DOHH2 (cell line): Measurements from ENCODE around the gene MUC5AC.
"Not testable (repeated sequence)": the region's sequence is repeated elsewhere in the genome, so short reads cannot be mapped to it uniquely, and the experiment has no call there.

Source experiments
- H3F3A ChIP-seq: fragments of 200-600 bp; sonication (generic), shearing (Covaris generic); 2 replicates; pipeline ENCODE4 v1.6.0; 2016; ENCODE audit warnings: antibody characterized with exemption, mild to moderate bottlenecking; ENCODE audit not compliant: control insufficient read depth, insufficient read depth
- H3K27ac ChIP-seq: fragments of 200-600 bp; sonication (generic); 2 replicates; pipeline ENCODE4 v1.5.1; 2014; ENCODE audit warnings: low read depth, mild to moderate bottlenecking, low read length, moderate library complexity
- H3K27me3 ChIP-seq: fragments of 200-600 bp; sonication (generic); 2 replicates; pipeline ENCODE4 v1.6.1; 2014; ENCODE audit warnings: mild to moderate bottlenecking, low read length, mixed read lengths; ENCODE audit not compliant: control insufficient read depth
- H3K36me3 ChIP-seq: fragments of 200-600 bp; sonication (generic); 2 replicates; pipeline ENCODE4 v1.6.1; 2014; ENCODE audit warnings: mild to moderate bottlenecking, low read length, moderate library complexity, mixed read lengths; ENCODE audit not compliant: control insufficient read depth
- H3K4me1 ChIP-seq: fragments of 200-600 bp; sonication (generic); 2 replicates; pipeline ENCODE4 v1.6.1; 2014; ENCODE audit warnings: mild to moderate bottlenecking, low read length, mixed read lengths; ENCODE audit not compliant: control insufficient read depth
- H3K4me2 ChIP-seq: fragments of 200-600 bp; sonication (generic); 2 replicates; pipeline ENCODE4 v1.6.0; 2014; ENCODE audit warnings: mild to moderate bottlenecking, low read length, moderate library complexity
- H3K4me3 ChIP-seq: fragments of 200-600 bp; sonication (generic); 2 replicates; pipeline ENCODE4 v1.5.1; 2014; ENCODE audit warnings: mild to moderate bottlenecking, low read length, mixed read lengths
- H3K79me2 ChIP-seq: fragments of 200-600 bp; sonication (generic); 2 replicates; pipeline ENCODE4 v1.6.1; 2014; ENCODE audit warnings: mild to moderate bottlenecking, low read length, mixed read lengths; ENCODE audit not compliant: control insufficient read depth
- H3K9me2 ChIP-seq: fragments of 200-600 bp; sonication (generic); replicated peaks from 2 replicates; pipeline ENCODE4 v1.6.1; 2014; ENCODE audit warnings: mild to moderate bottlenecking, low read length, mixed read lengths; ENCODE audit not compliant: control insufficient read depth
- H3K9me3 ChIP-seq: fragments of 200-600 bp; sonication (generic); 2 replicates; pipeline ENCODE4 v1.6.1; 2014; ENCODE audit warnings: antibody characterized with exemption, low read length, mixed read lengths; ENCODE audit not compliant: control insufficient read depth, insufficient read depth
- H4K20me1 ChIP-seq: fragments of 200-600 bp; sonication (generic); 2 replicates; pipeline ENCODE4 v1.6.0; 2014; ENCODE audit warnings: low read depth, mild to moderate bottlenecking, antibody characterized with exemption, low read length, moderate library complexity; ENCODE audit not compliant: control insufficient read depth, insufficient read depth
- CTCF ChIP-seq: fragments of 200-600 bp; sonication (generic); IDR thresholded peaks from one replicate; pipeline ENCODE4 v1.5.1; 2014; ENCODE audit warnings: antibody characterized with exemption, mild to moderate bottlenecking, low read depth, low read length; ENCODE audit not compliant: poor library complexity, severe bottlenecking
- EZH2phosphoT487 ChIP-seq: fragments of 200-600 bp; sonication (generic); IDR thresholded peaks from 2 replicates; pipeline ENCODE4 v1.6.1; 2017; ENCODE audit warnings: borderline replicate concordance, mild to moderate bottlenecking, antibody characterized with exemption, low read length, moderate library complexity, mixed read lengths

The MUC5AC gene

DNA sequence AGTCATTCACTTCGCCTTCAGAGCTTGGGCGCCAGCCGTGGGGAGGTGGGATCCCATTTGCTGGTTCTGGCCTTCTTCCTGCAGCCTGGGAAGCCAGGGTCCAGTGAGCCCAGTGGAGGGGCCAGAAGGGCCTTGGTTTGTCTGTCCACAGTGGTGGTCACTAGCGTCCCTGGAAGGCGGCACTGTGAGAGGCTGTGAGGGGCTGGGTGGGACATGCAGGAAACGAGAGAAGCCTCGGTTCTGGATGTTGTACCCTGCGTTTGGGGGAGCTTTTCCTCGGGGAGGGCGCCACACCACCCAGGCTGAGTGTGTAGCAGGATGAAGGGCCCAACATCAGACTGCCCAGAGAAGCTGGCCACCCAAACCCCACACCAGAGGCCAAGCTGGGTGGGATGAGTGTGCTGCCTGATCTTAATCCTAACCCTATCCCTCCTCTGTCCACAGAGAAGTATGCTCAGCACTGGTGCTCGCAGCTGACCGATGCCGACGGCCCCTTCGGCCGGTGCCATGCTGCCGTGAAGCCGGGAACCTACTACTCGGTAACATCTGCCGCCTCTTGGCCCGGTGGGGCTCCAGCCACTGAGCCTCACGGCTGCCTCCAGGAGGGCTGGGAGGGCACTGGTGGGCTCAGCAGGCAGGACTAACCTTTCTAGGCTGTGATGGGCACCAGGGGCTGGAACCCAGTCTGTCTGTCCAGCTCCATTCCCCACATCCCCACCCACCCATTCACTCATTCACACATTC lies 14.4 kb downstream of the MUC5AC start:
- Histone ChIP-seq H4K20me1 (no peaks in the 10 kb centered on the region), H3K4me3 (no peak overlapping the region), H3K9me2 (no peaks in the 10 kb centered on the region), H3K4me2 (no peak overlapping the region), H3K4me1 (no peaks in the 10 kb centered on the region), H3F3A (no peaks in the 10 kb centered on the region), H3K27me3 (no peaks in the 10 kb centered on the region), H3K27ac (no peak overlapping the region), H3K9me3 (peaks cover 32% of the 10 kb centered on the region; the same call in 1 of the 2 replicates), H3K36me3 (no peaks in the 10 kb centered on the region), H3K79me2 (no peaks in the 10 kb centered on the region)
- TF ChIP-seq EZH2phosphoT487 (no peak), CTCF (no peak)

DNA sequence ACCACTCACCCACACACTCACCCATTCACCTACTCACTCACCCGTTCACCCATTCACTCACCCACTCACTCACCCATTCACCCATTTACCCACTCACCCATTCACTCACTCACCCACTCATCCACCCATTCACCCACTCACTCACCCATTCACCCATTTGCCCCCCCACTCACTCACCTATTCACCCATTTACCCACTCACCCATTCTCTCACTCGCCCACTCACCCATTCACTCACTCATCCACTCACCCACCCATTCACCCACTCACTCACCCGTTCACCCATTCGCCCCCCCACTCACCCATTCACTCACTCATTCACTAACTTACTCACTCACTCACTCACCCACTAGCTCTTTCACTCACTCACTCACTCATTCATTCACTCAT lies 15.0 kb downstream of the MUC5AC start:
- no peaks in the 10 kb centered on the region for H3K27me3 ChIP-seq
- H4K20me1 ChIP-seq = no peaks in the 10 kb centered on the region
- no peak overlapping the region for H3K27ac ChIP-seq
- no peaks in the 10 kb centered on the region for H3F3A ChIP-seq
- no peak for TF ChIP-seq CTCF
- TF ChIP-seq EZH2phosphoT487 = no peak
- no peaks in the 10 kb centered on the region for H3K4me1 ChIP-seq
- H3K4me3 ChIP-seq = no peak overlapping the region
- H3K9me2 ChIP-seq = no peaks in the 10 kb centered on the region
- H3K79me2 ChIP-seq = no peaks in the 10 kb centered on the region
- no peaks in the 10 kb centered on the region for H3K36me3 ChIP-seq
- H3K9me3 ChIP-seq = peaks cover 32% of the 10 kb centered on the region; the same call in 1 of the 2 replicates
- H3K4me2 ChIP-seq = no peak overlapping the region

GRCh38 chr11:1173396-1173795 lies 15.6 kb downstream of the MUC5AC start:
- not testable (repeated sequence) for H3K4me2 ChIP-seq, H3K27me3 ChIP-seq, H3K36me3 ChIP-seq, H3K4me1 ChIP-seq, H3F3A ChIP-seq, H3K27ac ChIP-seq, H3K79me2 ChIP-seq, H3K9me2 ChIP-seq, H4K20me1 ChIP-seq, H3K4me3 ChIP-seq
- H3K9me3 ChIP-seq = peaks cover 38% of the 10 kb centered on the region; the same call in 1 of the 2 replicates

DNA sequence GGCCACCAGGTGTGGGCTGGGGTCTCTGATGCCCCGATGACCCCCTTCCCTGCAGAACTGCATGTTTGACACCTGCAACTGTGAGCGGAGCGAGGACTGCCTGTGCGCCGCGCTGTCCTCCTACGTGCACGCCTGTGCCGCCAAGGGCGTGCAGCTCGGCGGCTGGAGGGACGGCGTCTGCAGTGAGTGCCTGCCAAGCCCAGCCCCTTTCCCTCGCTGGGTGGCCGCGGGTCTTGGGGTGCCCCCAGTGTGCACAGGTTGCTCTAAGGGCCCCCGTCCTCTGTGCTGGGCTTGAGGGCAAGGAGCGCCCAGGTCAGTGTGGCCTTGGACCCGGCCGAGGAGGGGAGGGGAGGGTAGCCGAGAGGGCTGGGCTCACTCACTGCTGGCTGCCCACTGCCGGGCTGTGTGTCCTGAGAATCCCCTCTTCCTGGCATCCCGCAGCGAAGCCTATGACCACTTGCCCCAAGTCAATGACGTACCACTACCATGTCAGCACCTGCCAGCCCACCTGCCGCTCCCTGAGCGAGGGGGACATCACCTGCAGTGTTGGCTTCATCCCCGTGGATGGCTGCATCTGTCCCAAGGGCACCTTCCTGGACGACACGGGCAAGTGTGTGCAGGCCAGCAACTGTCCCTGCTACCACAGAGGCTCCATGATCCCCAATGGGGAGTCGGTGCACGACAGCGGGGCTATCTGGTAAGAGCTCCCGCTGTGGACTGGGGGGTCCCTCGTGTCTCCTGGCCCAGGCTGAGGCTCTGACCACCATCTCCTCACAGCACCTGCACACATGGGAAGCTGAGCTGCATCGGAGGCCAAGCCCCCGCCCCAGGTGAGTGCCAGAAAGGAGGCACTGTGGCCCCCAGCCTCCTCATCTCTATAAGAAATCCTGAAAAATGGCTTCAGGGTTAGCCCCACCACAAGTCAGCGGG lies 17.0 kb downstream of the MUC5AC start:
- Histone ChIP-seq H3K4me1 (no peaks in the 10 kb centered on the region), H3K79me2 (no peaks in the 10 kb centered on the region), H3F3A (no peaks in the 10 kb centered on the region), H3K4me2 (no peak overlapping the region), H4K20me1 (no peaks in the 10 kb centered on the region), H3K27me3 (no peaks in the 10 kb centered on the region), H3K4me3 (no peak overlapping the region), H3K36me3 (no peaks in the 10 kb centered on the region), H3K27ac (no peak overlapping the region), H3K9me3 (peaks cover 38% of the 10 kb centered on the region; the same call in 1 of the 2 replicates), H3K9me2 (no peaks in the 10 kb centered on the region)
- TF ChIP-seq EZH2phosphoT487 = no peak
